H1 (cell line): ENCODE data around the gene PATE2.

Experiments
- CEBPB ChIP-seq: IDR thresholded peaks from 2 replicates; pipeline ENCODE4 v1.6.1; 2012; ENCODE audit warnings: low read depth, low read length
- E2F6 ChIP-seq: IDR thresholded peaks from 2 replicates; pipeline ENCODE4 v1.6.1; 2012; ENCODE audit warnings: inconsistent platforms
- EZH2 ChIP-seq: fragments of 200-600 bp; sonication (generic); IDR thresholded peaks from 2 replicates; pipeline ENCODE4 v1.7.1; 2012; ENCODE audit warnings: low read depth, mild to moderate bottlenecking, moderate library complexity, low read length, inconsistent platforms; ENCODE audit not compliant: severe bottlenecking
- GTF2F1 ChIP-seq: IDR thresholded peaks from 2 replicates; pipeline ENCODE4 v1.6.1; 2012; ENCODE audit warnings: low read depth, low read length, improper control_type of control experiment, borderline replicate concordance
- MAFK ChIP-seq: IDR thresholded peaks from 2 replicates; pipeline ENCODE4 v1.6.1; 2012; ENCODE audit warnings: low read depth, mild to moderate bottlenecking, improper control_type of control experiment, low read length
- NRF1 ChIP-seq: IDR thresholded peaks from 2 replicates; pipeline ENCODE4 v1.6.1; 2011; ENCODE audit warnings: mild to moderate bottlenecking, low read depth, low read length, improper control_type of control experiment
- POLR2AphosphoS5 ChIP-seq: IDR thresholded peaks from 2 replicates; pipeline ENCODE4 v1.6.1; 2011; ENCODE audit warnings: low read depth, low read length
- TBP ChIP-seq: IDR thresholded peaks from 2 replicates; pipeline ENCODE4 v1.6.1; 2011; ENCODE audit warnings: low read depth, low read length, improper control_type of control experiment
- TCF12 ChIP-seq: IDR thresholded peaks from 2 replicates; pipeline ENCODE4 v1.6.1; 2011; ENCODE audit warnings: low read depth, mild to moderate bottlenecking, low read length
- ZNF274 ChIP-seq: IDR thresholded peaks from 2 replicates; pipeline ENCODE4 v1.7.0; 2012; ENCODE audit warnings: low read length, borderline replicate concordance; ENCODE audit errors: extremely low read depth
- TF ChIP-seq, protein P1 (sequence below), 3 experiments: IDR thresholded peaks; 1 replicate in 2 of 3; 2 replicates in 1 of 3; pipeline versions ENCODE4 v1.5.1 to v1.6.1; 2011; ENCODE audit warnings: low read length in 3 of 3, mild to moderate bottlenecking in 3 of 3, inconsistent platforms in 2 of 3, low read depth in 1 of 3, moderate library complexity in 1 of 3; ENCODE audit not compliant: insufficient read depth in 1 of 3; ENCODE audit errors: control extremely low read depth in 1 of 3
- TF ChIP-seq, protein P2 (sequence below): IDR thresholded peaks from 2 replicates; pipeline ENCODE4 v1.6.1; 2012; ENCODE audit warnings: inconsistent platforms

- TF ChIP-seq GTF2F1, result no peak
- TF ChIP-seq ZNF274, result no peak
- no peak for TF ChIP-seq POLR2AphosphoS5
- no peak for TF ChIP-seq CEBPB
- TF ChIP-seq MAFK, result no peak
- TF ChIP-seq, protein P1, sequence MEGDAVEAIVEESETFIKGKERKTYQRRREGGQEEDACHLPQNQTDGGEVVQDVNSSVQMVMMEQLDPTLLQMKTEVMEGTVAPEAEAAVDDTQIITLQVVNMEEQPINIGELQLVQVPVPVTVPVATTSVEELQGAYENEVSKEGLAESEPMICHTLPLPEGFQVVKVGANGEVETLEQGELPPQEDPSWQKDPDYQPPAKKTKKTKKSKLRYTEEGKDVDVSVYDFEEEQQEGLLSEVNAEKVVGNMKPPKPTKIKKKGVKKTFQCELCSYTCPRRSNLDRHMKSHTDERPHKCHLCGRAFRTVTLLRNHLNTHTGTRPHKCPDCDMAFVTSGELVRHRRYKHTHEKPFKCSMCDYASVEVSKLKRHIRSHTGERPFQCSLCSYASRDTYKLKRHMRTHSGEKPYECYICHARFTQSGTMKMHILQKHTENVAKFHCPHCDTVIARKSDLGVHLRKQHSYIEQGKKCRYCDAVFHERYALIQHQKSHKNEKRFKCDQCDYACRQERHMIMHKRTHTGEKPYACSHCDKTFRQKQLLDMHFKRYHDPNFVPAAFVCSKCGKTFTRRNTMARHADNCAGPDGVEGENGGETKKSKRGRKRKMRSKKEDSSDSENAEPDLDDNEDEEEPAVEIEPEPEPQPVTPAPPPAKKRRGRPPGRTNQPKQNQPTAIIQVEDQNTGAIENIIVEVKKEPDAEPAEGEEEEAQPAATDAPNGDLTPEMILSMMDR (IDR thresholded peaks at IDR 0.05; ENCODE audit: control extremely low read depth in 1 of 3, insufficient read depth in 1 of 3, low read depth in 1 of 3, low read length in 3 of 3), result no peak
- no peak for TF ChIP-seq TBP
- TF ChIP-seq, protein P2, sequence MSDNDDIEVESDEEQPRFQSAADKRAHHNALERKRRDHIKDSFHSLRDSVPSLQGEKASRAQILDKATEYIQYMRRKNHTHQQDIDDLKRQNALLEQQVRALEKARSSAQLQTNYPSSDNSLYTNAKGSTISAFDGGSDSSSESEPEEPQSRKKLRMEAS, result no peak
- TF ChIP-seq NRF1, result no peak
- no peak for TF ChIP-seq TCF12
- TF ChIP-seq EZH2, result no peak
- TF ChIP-seq E2F6, result no peak
These were observed 1.3 kb downstream of the PATE2 start for GRCh38 chr11:125777309-125777708.
